ENCODE data around the gene DLEC1. TPM values are rescaled to one million over a fixed set of nuclear protein-coding genes. Genes with fewer than 3 reads are reported as not detected.
"Not testable (repeated sequence)": the region's sequence is repeated elsewhere in the genome, so short reads cannot be mapped to it uniquely, and the experiment has no call there.

The DLEC1 gene
- total RNA-seq, 2 experiments from 2014 or later: 0.20 to 0.36 TPM

- intact Hi-C loops (cut with micrococcal nuclease): loop anchor here (10.0 kb wide), 1 partner anchor 211 kb away; the partner anchor contains the start of gene XYLB
- no peak for ATAC-seq
- H3K27me3 Mint-ChIP-seq: no peaks in the 10 kb centered on the region
- CTCF ChIA-PET: interaction anchor here (1.2 to 1.7 kb wide), 2 partner anchors 31 to 159 kb away, joined by 3 to 5 read pairs; partner anchors contain the start of gene OXSR1
- TF ChIP-seq CTCF (IDR thresholded peaks at IDR 0.05): no peak
- peaks cover 49% of the 10 kb centered on the region for H3K36me3 Mint-ChIP-seq (ENCODE audit: low read depth)
- POLR2A ChIA-PET: interaction anchor here (0.7 to 1.6 kb wide), 3 partner anchors 15 to 29 kb away, joined by 3 to 5 read pairs (median 4); no protein-coding TSS in a partner anchor
- peaks cover 38% of the 10 kb centered on the region for H3K4me1 Mint-ChIP-seq (ENCODE audit: low read depth)
- no peak overlapping the region for H3K4me3 Mint-ChIP-seq
- peak overlapping the region; percentile 43 for H3K27ac Mint-ChIP-seq
- no peak for DNase-seq
- no peaks in the 10 kb centered on the region for H3K9me3 Mint-ChIP-seq
Observed at GRCh38 chr3:38133557-38134405, 94.8 kb downstream of the DLEC1 start.

- peaks cover 40% of the 10 kb centered on the region for H3K4me1 Mint-ChIP-seq (ENCODE audit: low read depth)
- ATAC-seq, POLR2A ChIA-PET, H3K9me3 Mint-ChIP-seq, DNase-seq, H3K27me3 Mint-ChIP-seq: not testable (repeated sequence)
- intact Hi-C loops (cut with micrococcal nuclease): loop anchor here (10.0 kb wide), 1 partner anchor 210 kb away; the partner anchor contains the start of gene XYLB
- H3K4me3 Mint-ChIP-seq: peak overlapping the region; percentile 92
- peaks cover 45% of the 10 kb centered on the region for H3K36me3 Mint-ChIP-seq (ENCODE audit: low read depth)
- CTCF ChIA-PET: interaction anchor here (1.2 kb wide), 1 partner anchor 31 kb away, joined by 3 read pairs; the partner anchor contains the start of gene OXSR1
- H3K27ac Mint-ChIP-seq: peak overlapping the region; percentile 98
Observed at GRCh38 chr3:38134517-38135143, 95.6 kb downstream of the DLEC1 start.

- Mint-ChIP-seq H3K4me3 (peak overlapping the region; percentile 92), H3K4me1 (ENCODE audit: low read depth) (peaks cover 52% of the 10 kb centered on the region), H3K27ac (peak overlapping the region; percentile 98), H3K36me3 (ENCODE audit: low read depth) (peaks cover 44% of the 10 kb centered on the region)
- H3K27me3 Mint-ChIP-seq, H3K9me3 Mint-ChIP-seq, ATAC-seq: not testable (repeated sequence)
- ChIA-PET POLR2A (interaction anchor here (0.8 to 5.0 kb wide), 4 partner anchors 8 to 320 kb away, joined by 3 to 67 read pairs (median 6); partner anchors contain the start of gene OXSR1), CTCF (interaction anchor here (0.5 to 5.1 kb wide), 3 partner anchors 29 to 211 kb away, joined by 3 to 31 read pairs (median 10); partner anchors contain the start of genes OXSR1 and XYLB)
- DNase-seq: peak; percentile 56
- intact Hi-C loops (cut with micrococcal nuclease): loop anchor here (2.0 to 10.0 kb wide), 2 partner anchors 29 to 209 kb away; partner anchors contain the start of genes OXSR1 and XYLB
Observed at GRCh38 chr3:38135621-38136277, 96.7 kb downstream of the DLEC1 start.

GRCh38 chr3:38136393-38136776 is 97.4 kb downstream of the DLEC1 start:
- TF ChIP-seq CTCF (IDR thresholded peaks at IDR 0.05): no peak
- Mint-ChIP-seq H3K4me3 (peak overlapping the region; percentile 92), H3K9me3 (no peaks in the 10 kb centered on the region), H3K4me1 (ENCODE audit: low read depth) (peaks cover 58% of the 10 kb centered on the region), H3K27me3 (no peaks in the 10 kb centered on the region), H3K36me3 (ENCODE audit: low read depth) (peaks cover 48% of the 10 kb centered on the region), H3K27ac (peak overlapping the region; percentile 98)
- intact Hi-C loops (cut with micrococcal nuclease): loop anchor here (2.0 to 10.0 kb wide), 2 partner anchors 28 to 208 kb away; partner anchors contain the start of genes OXSR1 and XYLB
- CTCF ChIA-PET: interaction anchor here (0.5 to 5.1 kb wide), 8 partner anchors 20 to 211 kb away, joined by 3 to 31 read pairs (median 4); partner anchors contain the start of genes OXSR1 and XYLB
- ATAC-seq: no peak
- peak; percentile 49 for DNase-seq
- POLR2A ChIA-PET: interaction anchor here (0.8 to 5.0 kb wide), 6 partner anchors 9 to 319 kb away, joined by 3 to 67 read pairs (median 4); partner anchors contain the start of gene OXSR1

GRCh38 chr3:38136777-38137614 is 98.0 kb downstream of the DLEC1 start, which contains the start of gene ACAA1:
Gene ACAA1 (minus strand): TSS chr3:38137127. CDS start chr3:38137035, 92 bp downstream.
- Mint-ChIP-seq H3K4me3 (peak within 1 kb of the TSS; percentile 92), H3K36me3 (ENCODE audit: low read depth) (peaks cover 49% of the 10 kb centered on the region), H3K27me3 (no peaks in the 10 kb centered on the region), H3K4me1 (ENCODE audit: low read depth) (peaks cover 59% of the 10 kb centered on the region), H3K9me3 (no peaks in the 10 kb centered on the region), H3K27ac (peak within 1 kb of the TSS; percentile 98)
- no peak for TF ChIP-seq CTCF (IDR thresholded peaks at IDR 0.05)
- intact Hi-C loops (cut with micrococcal nuclease): loop anchor here (2.0 to 10.0 kb wide), 2 partner anchors 28 to 208 kb away; partner anchors contain the start of genes OXSR1 and XYLB
- DNase-seq: peak; percentile 100
- CTCF ChIA-PET: interaction anchor here (0.7 to 5.1 kb wide), 8 partner anchors 20 to 210 kb away, joined by 3 to 31 read pairs (median 4); partner anchors contain the start of genes OXSR1 and XYLB
- peak; percentile 92 for ATAC-seq
- POLR2A ChIA-PET: interaction anchor here (0.7 to 5.0 kb wide), 9 partner anchors 8 to 319 kb away, joined by 3 to 67 read pairs (median 4); partner anchors contain the start of genes OXSR1 and XYLB

All from activated CD8-positive, alpha-beta T cell treated with anti-CD3 and anti-CD28 coated beads for 36 hours (primary cell).